HEK293 (cell line): ENCODE results near the gene CCDC9.

ENCODE experiments used
- CTCF ChIA-PET: fragments of 350-600 bp; formaldehyde crosslinking; extraction: SDS; loops from one replicate; lab custom pipeline; 2021; ENCODE audit warnings: antibody characterized with exemption; lab: Yijun Ruan, JAX
- POLR2A ChIA-PET: fragments of 300-600 bp; formaldehyde crosslinking; extraction: SDS; loops from one replicate; lab custom pipeline; 2020; ENCODE audit warnings: antibody characterized with exemption, inconsistent platforms; lab: Yijun Ruan, JAX
- H3K27ac ChIP-seq: fragments of 200-500 bp; sonication (Bioruptor generic); 2 replicates; pipeline ENCODE4 v1.5.1; 2014; ENCODE audit warnings: low read depth, low read length, control low read depth, inconsistent platforms; ENCODE audit errors: extremely low read depth
- H3K36me3 ChIP-seq, 2 experiments: fragments of 200-500 bp in 1 of 2; sonication (Bioruptor generic) in 1 of 2; 1 replicate in 1 of 2; 2 replicates in 1 of 2; pipeline ENCODE4 v1.5.1; 2014 to 2017; ENCODE audit warnings: inconsistent platforms in 2 of 2, low read length in 2 of 2; ENCODE audit not compliant: control insufficient read depth in 2 of 2, insufficient read depth in 1 of 2
- H3K4me1 ChIP-seq: fragments of 200-500 bp; sonication (Bioruptor generic); 2 replicates; pipeline ENCODE4 v1.5.1; 2014; ENCODE audit warnings: mild to moderate bottlenecking, low read length, inconsistent platforms; ENCODE audit not compliant: control insufficient read depth, insufficient read depth
- H3K4me3 ChIP-seq: 2 replicates; pipeline ENCODE4 v1.5.1; 2011; ENCODE audit warnings: low read depth, mild to moderate bottlenecking, control low read depth, low read length, moderate library complexity
- H3K9me3 ChIP-seq: fragments of 200-500 bp; sonication (Bioruptor generic); 2 replicates; pipeline ENCODE4 v1.5.1; 2014; ENCODE audit warnings: low read depth, low read length, inconsistent platforms; ENCODE audit not compliant: control insufficient read depth, insufficient read depth
- HOXC10 ChIP-seq: sonication (generic); formaldehyde crosslinking; IDR thresholded peaks from 2 replicates; pipeline ENCODE4 v1.8.1; 2023; ENCODE audit warnings: mild to moderate bottlenecking, missing genetic modification reagents
- IKZF3 ChIP-seq: fragments of 450-650 bp; IDR thresholded peaks from 2 replicates; pipeline ENCODE4 v1.5.0; 2018; ENCODE audit warnings: missing biosample characterization, mild to moderate bottlenecking, missing genetic modification characterization, moderate library complexity
- KLF1 ChIP-seq: fragments of 450-650 bp; formaldehyde crosslinking; IDR thresholded peaks from 2 replicates; pipeline ENCODE4 v1.5.1; 2016; ENCODE audit warnings: missing biosample characterization, missing genetic modification characterization
- KLF10 ChIP-seq: fragments of 450-650 bp; IDR thresholded peaks from 2 replicates; pipeline ENCODE4 v1.5.1; 2018; ENCODE audit warnings: missing biosample characterization, mild to moderate bottlenecking, missing genetic modification characterization
- MZF1 ChIP-seq: fragments of 450-650 bp; formaldehyde crosslinking; IDR thresholded peaks from 2 replicates; pipeline ENCODE4 v1.5.1; 2017; ENCODE audit warnings: missing biosample characterization, missing genetic modification characterization, borderline replicate concordance
- OSR2 ChIP-seq: fragments of 450-650 bp; formaldehyde crosslinking; IDR thresholded peaks from 2 replicates; pipeline ENCODE4 v1.5.1; 2016; ENCODE audit warnings: missing biosample characterization, missing genetic modification characterization
- PRDM1 ChIP-seq: fragments of 450-650 bp; formaldehyde crosslinking; IDR thresholded peaks from 2 replicates; pipeline ENCODE4; 2016; ENCODE audit warnings: missing biosample characterization, missing genetic modification characterization
- RBAK ChIP-seq: fragments of 450-650 bp; formaldehyde crosslinking; IDR thresholded peaks from 2 replicates; pipeline ENCODE4 v1.5.1; 2016; ENCODE audit warnings: missing biosample characterization, missing genetic modification characterization
- SALL2 ChIP-seq: fragments of 450-650 bp; formaldehyde crosslinking; IDR thresholded peaks from 2 replicates; pipeline ENCODE4 v1.5.0; 2017; ENCODE audit warnings: missing biosample characterization, mild to moderate bottlenecking, missing genetic modification characterization, borderline replicate concordance
- ZBTB17 ChIP-seq: fragments of 450-650 bp; formaldehyde crosslinking; IDR thresholded peaks from 2 replicates; pipeline ENCODE4 v1.5.1; 2016; ENCODE audit warnings: missing biosample characterization, missing genetic modification characterization
- ZFHX2 ChIP-seq: fragments of 450-650 bp; formaldehyde crosslinking; conservative IDR thresholded peaks from 2 replicates; pipeline ENCODE4 v1.5.1; 2016; ENCODE audit warnings: missing biosample characterization, missing genetic modification characterization
- ZFP37 ChIP-seq: fragments of 450-650 bp; formaldehyde crosslinking; IDR thresholded peaks from 2 replicates; pipeline ENCODE4 v1.5.1; 2016; ENCODE audit warnings: missing biosample characterization, missing genetic modification characterization
- ZNF157 ChIP-seq: fragments of 450-650 bp; formaldehyde crosslinking; IDR thresholded peaks from 2 replicates; pipeline ENCODE4 v1.5.1; 2016; ENCODE audit warnings: missing biosample characterization, missing genetic modification characterization
- ZNF16 ChIP-seq: fragments of 450-650 bp; formaldehyde crosslinking; IDR thresholded peaks from 2 replicates; pipeline ENCODE4 v1.5.1; 2016; ENCODE audit warnings: low read depth, missing biosample characterization, missing genetic modification characterization
- ZNF174 ChIP-seq: fragments of 450-650 bp; formaldehyde crosslinking; IDR thresholded peaks from 2 replicates; pipeline ENCODE4 v1.5.0; 2017; ENCODE audit warnings: missing biosample characterization, mild to moderate bottlenecking, missing genetic modification characterization
- ZNF23 ChIP-seq: fragments of 450-650 bp; formaldehyde crosslinking; IDR thresholded peaks from 2 replicates; pipeline ENCODE4 v1.5.1; 2016; ENCODE audit warnings: missing biosample characterization, missing genetic modification characterization, borderline replicate concordance
- ZNF248 ChIP-seq: fragments of 450-650 bp; formaldehyde crosslinking; IDR thresholded peaks from 2 replicates; pipeline ENCODE4 v1.5.1; 2017; ENCODE audit warnings: missing biosample characterization, missing genetic modification characterization
- ZNF391 ChIP-seq: fragments of 450-650 bp; formaldehyde crosslinking; IDR thresholded peaks from 2 replicates; pipeline ENCODE4 v1.5.1; 2016; ENCODE audit warnings: low read depth, missing biosample characterization, missing genetic modification characterization, borderline replicate concordance
- ZNF404 ChIP-seq: fragments of 450-650 bp; formaldehyde crosslinking; IDR thresholded peaks from 2 replicates; pipeline ENCODE4 v1.5.1; 2017; ENCODE audit warnings: missing biosample characterization, missing genetic modification characterization
- ZNF48 ChIP-seq: fragments of 450-650 bp; formaldehyde crosslinking; IDR thresholded peaks from 2 replicates; pipeline ENCODE4 v1.5.1; 2016; ENCODE audit warnings: missing biosample characterization, missing genetic modification characterization
- ZNF514 ChIP-seq: fragments of 450-650 bp; formaldehyde crosslinking; IDR thresholded peaks from 2 replicates; pipeline ENCODE4 v1.5.1; 2016; ENCODE audit warnings: missing biosample characterization, missing genetic modification characterization
- ZNF521 ChIP-seq: fragments of 450-650 bp; formaldehyde crosslinking; IDR thresholded peaks from 2 replicates; pipeline ENCODE4 v1.5.1; 2017; ENCODE audit warnings: missing biosample characterization, mild to moderate bottlenecking, missing genetic modification characterization
- ZNF555 ChIP-seq: fragments of 450-650 bp; formaldehyde crosslinking; conservative IDR thresholded peaks from 2 replicates; pipeline ENCODE4 v1.5.1; 2017; ENCODE audit warnings: missing biosample characterization, mild to moderate bottlenecking, missing genetic modification characterization, inconsistent platforms
- ZNF658 ChIP-seq: fragments of 450-650 bp; formaldehyde crosslinking; IDR thresholded peaks from 2 replicates; pipeline ENCODE4; 2016; ENCODE audit warnings: missing biosample characterization, missing genetic modification characterization
- ZXDB ChIP-seq: fragments of 450-650 bp; formaldehyde crosslinking; IDR thresholded peaks from 2 replicates; pipeline ENCODE4 v1.5.1; 2016; ENCODE audit warnings: missing biosample characterization, missing genetic modification characterization
- TF ChIP-seq, protein P1 (sequence below): sonication (generic); formaldehyde crosslinking; IDR thresholded peaks from 2 replicates; pipeline ENCODE4 v1.8.1; 2022; ENCODE audit warnings: mild to moderate bottlenecking, moderate library complexity, missing genetic modification reagents
- TF ChIP-seq, protein P2 (sequence below): fragments of 450-650 bp; formaldehyde crosslinking; IDR thresholded peaks from 2 replicates; pipeline ENCODE4 v1.5.1; 2016; ENCODE audit warnings: missing biosample characterization, missing genetic modification characterization, borderline replicate concordance
- TF ChIP-seq, protein P3 (sequence below): fragments of 450-650 bp; formaldehyde crosslinking; IDR thresholded peaks from 2 replicates; pipeline ENCODE4 v1.5.1; 2016; ENCODE audit warnings: missing biosample characterization, missing genetic modification characterization
- TF ChIP-seq, protein P4 (sequence below): fragments of 450-650 bp; formaldehyde crosslinking; IDR thresholded peaks from 2 replicates; pipeline ENCODE4 v1.5.1; 2016; ENCODE audit warnings: missing biosample characterization, missing genetic modification characterization
- TF ChIP-seq, protein P5 (sequence below): fragments of 450-650 bp; formaldehyde crosslinking; IDR thresholded peaks from 2 replicates; pipeline ENCODE4 v1.5.1; 2016; ENCODE audit warnings: missing biosample characterization, missing genetic modification characterization

CCDC9 gene

DNA sequence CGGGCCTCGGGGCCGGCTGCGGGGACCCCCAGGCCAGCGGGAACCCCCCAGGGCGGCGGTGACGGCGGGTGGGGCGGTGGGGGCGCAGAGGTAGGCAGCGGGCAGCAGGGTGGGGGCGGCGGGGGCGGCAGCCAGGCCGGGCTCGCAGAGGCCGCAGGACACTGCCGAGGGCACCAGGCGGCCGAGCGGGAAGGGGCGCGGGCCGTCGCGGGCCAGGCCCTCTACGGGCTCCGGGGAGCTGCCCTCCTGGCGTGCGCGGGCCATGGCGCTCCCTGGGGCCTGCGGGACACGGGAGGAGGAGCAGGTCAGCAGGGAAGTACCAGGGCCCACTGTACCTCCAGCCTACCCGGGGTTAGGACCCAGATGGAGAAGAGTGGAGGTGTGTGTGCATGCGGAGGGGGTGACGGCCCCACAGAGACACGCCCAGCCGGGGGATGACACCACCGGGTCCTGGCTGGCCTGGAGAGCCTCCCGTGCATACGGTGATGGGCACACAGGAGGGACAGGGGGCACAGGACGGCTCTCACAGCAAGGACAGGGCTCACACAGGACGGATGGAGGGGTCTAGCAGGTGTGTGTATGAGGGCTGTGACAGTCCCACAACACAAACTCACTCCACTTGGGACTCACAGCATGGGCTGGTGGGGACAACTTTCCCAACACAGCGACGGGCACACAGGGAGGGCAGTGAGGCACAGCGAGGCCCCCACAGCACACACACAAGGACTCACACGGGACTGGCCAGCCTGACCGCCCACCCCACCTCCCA, 28.0 kb upstream of the CCDC9 start (continued):
- TF ChIP-seq RBAK (no peak), OSR2 (tag by site-specific recombination) (no peak), ZNF174 (tag by site-specific recombination) (no peak), ZNF514 (no peak), ZNF248 (tag by site-specific recombination) (peak; percentile 23; the same call in 1 of the 2 replicates), HOXC10 (peak; percentile 62; the same call in 1 of the 2 replicates), ZNF48 (tag by site-specific recombination) (no peak), KLF10 (peak; percentile 60), ZFHX2 (no peak), ZBTB17 (tag by site-specific recombination) (no peak), ZNF23 (tag by site-specific recombination) (no peak), IKZF3 (tag by site-specific recombination) (peak; percentile 33; the same call in 1 of the 2 replicates), ZNF555 (tag by site-specific recombination) (no peak), ZNF16 (no peak), ZNF521 (tag by site-specific recombination) (no peak), ZFP37 (tag by site-specific recombination) (peak; percentile 78; the same call in 1 of the 2 replicates), PRDM1 (tag by site-specific recombination) (no peak)
- TF ChIP-seq, protein P1, sequence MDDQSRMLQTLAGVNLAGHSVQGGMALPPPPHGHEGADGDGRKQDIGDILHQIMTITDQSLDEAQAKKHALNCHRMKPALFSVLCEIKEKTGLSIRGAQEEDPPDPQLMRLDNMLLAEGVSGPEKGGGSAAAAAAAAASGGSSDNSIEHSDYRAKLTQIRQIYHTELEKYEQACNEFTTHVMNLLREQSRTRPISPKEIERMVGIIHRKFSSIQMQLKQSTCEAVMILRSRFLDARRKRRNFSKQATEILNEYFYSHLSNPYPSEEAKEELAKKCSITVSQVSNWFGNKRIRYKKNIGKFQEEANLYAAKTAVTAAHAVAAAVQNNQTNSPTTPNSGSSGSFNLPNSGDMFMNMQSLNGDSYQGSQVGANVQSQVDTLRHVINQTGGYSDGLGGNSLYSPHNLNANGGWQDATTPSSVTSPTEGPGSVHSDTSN (CRISPR knock-in tag) = peak; percentile 58; the same call in 1 of the 2 replicates
- TF ChIP-seq, protein P2, sequence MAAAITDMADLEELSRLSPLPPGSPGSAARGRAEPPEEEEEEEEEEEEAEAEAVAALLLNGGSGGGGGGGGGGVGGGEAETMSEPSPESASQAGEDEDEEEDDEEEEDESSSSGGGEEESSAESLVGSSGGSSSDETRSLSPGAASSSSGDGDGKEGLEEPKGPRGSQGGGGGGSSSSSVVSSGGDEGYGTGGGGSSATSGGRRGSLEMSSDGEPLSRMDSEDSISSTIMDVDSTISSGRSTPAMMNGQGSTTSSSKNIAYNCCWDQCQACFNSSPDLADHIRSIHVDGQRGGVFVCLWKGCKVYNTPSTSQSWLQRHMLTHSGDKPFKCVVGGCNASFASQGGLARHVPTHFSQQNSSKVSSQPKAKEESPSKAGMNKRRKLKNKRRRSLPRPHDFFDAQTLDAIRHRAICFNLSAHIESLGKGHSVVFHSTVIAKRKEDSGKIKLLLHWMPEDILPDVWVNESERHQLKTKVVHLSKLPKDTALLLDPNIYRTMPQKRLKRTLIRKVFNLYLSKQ (tag by site-specific recombination) = no peak
- TF ChIP-seq, all 188 proteins: peak for 32

DNA sequence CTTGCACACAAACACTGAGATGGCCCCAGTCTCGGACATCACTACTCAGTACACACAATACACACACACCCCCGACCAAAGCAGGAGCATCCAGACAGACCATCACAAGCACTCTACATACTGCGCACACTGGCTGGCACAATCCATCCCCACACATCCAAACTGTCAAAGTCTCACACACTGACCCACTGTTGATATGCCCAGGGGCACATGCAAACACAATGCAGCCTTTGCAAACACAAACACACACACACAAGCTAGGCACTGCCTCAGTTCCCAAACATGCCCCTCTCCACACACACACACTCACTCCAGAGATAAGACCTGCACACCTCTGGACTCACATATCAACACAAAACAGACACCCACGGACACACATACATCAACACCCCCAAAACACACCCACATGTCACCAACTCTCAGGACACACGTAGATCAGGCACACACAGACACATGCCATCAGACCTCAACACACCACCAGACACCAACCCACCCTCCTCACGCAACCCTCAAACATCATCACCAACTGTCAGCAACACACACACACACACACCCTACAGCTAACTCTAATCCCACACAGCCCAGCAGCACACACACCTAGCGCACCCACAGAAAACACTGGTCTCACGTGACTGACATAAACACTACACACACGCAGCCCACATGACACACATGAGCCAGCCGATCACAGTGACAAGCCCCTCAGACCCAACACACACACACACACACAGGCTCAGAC, 27.2 kb upstream of the CCDC9 start:
- Histone ChIP-seq H3K4me3 (peak overlapping the region; percentile 91), H3K27ac (peak overlapping the region; percentile 92), H3K9me3 (no peaks in the 10 kb centered on the region), H3K36me3 (peaks cover 6 to 11% of the 10 kb centered on the region in 2 experiments; a peak in 2 of 3 replicates), H3K4me1 (peaks cover 29% of the 10 kb centered on the region)
- ChIA-PET CTCF (interaction anchor here (1.8 to 7.6 kb wide), 2 partner anchors 18 to 19 kb away, joined by 10 to 86 read pairs; no protein-coding TSS in a partner anchor), POLR2A (interaction anchor here (0.5 to 6.8 kb wide), 6 partner anchors 12 to 116 kb away, joined by 3 to 112 read pairs (median 5); partner anchors contain the start of gene ZC3H4)
- TF ChIP-seq, protein P3, sequence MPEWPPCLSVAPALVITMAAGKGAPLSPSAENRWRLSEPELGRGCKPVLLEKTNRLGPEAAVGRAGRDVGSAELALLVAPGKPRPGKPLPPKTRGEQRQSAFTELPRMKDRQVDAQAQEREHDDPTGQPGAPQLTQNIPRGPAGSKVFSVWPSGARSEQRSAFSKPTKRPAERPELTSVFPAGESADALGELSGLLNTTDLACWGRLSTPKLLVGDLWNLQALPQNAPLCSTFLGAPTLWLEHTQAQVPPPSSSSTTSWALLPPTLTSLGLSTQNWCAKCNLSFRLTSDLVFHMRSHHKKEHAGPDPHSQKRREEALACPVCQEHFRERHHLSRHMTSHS = 0 out of 2 replicates have a peak, but pooled peaks have one; percentile 24
- TF ChIP-seq ZXDB (tag by site-specific recombination) (peak; percentile 41), ZNF391 (tag by site-specific recombination) (peak; percentile 83), ZNF404 (tag by site-specific recombination) (no peak), KLF1 (tag by site-specific recombination) (peak; percentile 62), MZF1 (tag by site-specific recombination) (peak; percentile 25; the same call in 1 of the 2 replicates), ZFHX2 (peak; percentile 100), ZNF157 (tag by site-specific recombination) (peak; percentile 51), SALL2 (peak; percentile 71; the same call in 1 of the 2 replicates), ZNF658 (tag by site-specific recombination) (no peak)
- TF ChIP-seq, protein P4, sequence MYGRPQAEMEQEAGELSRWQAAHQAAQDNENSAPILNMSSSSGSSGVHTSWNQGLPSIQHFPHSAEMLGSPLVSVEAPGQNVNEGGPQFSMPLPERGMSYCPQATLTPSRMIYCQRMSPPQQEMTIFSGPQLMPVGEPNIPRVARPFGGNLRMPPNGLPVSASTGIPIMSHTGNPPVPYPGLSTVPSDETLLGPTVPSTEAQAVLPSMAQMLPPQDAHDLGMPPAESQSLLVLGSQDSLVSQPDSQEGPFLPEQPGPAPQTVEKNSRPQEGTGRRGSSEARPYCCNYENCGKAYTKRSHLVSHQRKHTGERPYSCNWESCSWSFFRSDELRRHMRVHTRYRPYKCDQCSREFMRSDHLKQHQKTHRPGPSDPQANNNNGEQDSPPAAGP (tag by site-specific recombination) = peak; percentile 48
- TF ChIP-seq, protein P5, sequence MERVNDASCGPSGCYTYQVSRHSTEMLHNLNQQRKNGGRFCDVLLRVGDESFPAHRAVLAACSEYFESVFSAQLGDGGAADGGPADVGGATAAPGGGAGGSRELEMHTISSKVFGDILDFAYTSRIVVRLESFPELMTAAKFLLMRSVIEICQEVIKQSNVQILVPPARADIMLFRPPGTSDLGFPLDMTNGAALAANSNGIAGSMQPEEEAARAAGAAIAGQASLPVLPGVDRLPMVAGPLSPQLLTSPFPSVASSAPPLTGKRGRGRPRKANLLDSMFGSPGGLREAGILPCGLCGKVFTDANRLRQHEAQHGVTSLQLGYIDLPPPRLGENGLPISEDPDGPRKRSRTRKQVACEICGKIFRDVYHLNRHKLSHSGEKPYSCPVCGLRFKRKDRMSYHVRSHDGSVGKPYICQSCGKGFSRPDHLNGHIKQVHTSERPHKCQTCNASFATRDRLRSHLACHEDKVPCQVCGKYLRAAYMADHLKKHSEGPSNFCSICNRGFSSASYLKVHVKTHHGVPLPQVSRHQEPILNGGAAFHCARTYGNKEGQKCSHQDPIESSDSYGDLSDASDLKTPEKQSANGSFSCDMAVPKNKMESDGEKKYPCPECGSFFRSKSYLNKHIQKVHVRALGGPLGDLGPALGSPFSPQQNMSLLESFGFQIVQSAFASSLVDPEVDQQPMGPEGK (tag by site-specific recombination) = peak; percentile 74
